ENCODE measurements around the gene CAPS2. TPM values are rescaled to one million over a fixed set of nuclear protein-coding genes. Genes with fewer than 3 reads are reported as not detected.

CAPS2 gene
- total and polyA plus RNA-seq, 4 donors = 0.91 to 3.1 (median 1.4) TPM

DNA sequence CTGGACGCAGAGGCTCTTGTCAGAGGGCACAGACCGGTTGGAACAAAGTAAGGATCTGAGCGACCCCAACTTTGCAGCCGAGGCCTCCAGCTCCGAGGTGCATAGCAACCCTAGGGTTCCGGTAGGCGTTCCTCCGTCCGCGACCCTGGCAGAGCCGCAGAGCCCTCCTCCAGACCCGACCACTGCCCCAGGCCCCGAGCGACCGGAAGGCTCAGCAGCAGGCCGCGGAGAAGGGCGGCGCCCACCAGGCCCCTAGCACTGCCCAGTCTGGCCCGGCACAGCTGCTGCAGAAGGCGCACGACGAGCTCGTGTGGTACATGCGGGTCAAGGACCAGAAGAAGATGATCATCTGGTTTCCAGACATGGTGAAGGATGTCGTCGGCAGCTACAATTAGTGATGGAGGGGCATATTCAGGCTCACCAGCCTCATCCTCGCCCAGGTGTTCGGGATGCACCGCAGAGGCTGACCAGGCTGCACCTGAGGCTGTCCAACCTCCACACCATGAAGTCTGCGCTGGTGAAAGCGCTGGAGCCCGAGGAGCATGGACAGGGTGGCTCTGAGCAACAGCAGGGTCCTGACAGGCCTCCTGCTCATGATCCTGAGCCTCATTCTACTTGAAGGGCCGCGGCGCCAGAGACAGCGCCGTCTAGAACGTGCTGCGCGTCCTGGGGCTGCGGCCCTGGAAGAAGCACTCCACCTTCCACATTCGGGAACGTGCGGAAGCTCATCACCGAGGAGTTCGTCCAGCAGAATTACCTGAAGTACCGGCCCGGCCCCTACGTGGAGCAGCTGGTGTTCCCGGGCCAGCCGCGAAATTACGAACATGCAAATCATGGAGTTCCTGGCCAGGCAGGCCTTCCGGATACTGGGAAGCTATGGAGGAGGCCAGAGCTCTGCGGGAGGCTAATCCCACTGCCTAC is 24.5 kb downstream of the CAPS2 start:
- 96% methylated on average over 56 of the region's 56 CpGs for WGBS
- DNase-seq (ENCODE audit: low spot score) = no peak
- H3K27me3 ChIP-seq (ENCODE audit: control insufficient read depth in 4 of 4, insufficient read depth in 4 of 4, low read length in 3 of 4) = no peaks in the 10 kb centered on the region
- no peak overlapping the region for H3K9ac ChIP-seq (ENCODE audit: low read depth in 1 of 2, low read length in 2 of 2)
- no peaks in the 10 kb centered on the region for H3K9me3 ChIP-seq (ENCODE audit: control insufficient read depth in 4 of 4, low read length in 3 of 4)
- no peaks in the 10 kb centered on the region for H3K4me1 ChIP-seq (ENCODE audit: control insufficient read depth in 4 of 4, insufficient read depth in 4 of 4, low read length in 3 of 4)
- no peaks in the 10 kb centered on the region for H3K36me3 ChIP-seq (ENCODE audit: control insufficient read depth in 4 of 4, insufficient read depth in 3 of 4, low read depth in 1 of 4, low read length in 3 of 4)
- H3K27ac ChIP-seq (ENCODE audit: low read depth in 1 of 2, low read length in 2 of 2) = no peak overlapping the region
- H3K4me3 ChIP-seq (ENCODE audit: low read depth in 1 of 3, low read length in 3 of 3) = no peak overlapping the region
- TF ChIP-seq ZBTB33 (IDR thresholded peaks at IDR 0.05) (no peak), FOXA1 (IDR thresholded peaks at IDR 0.05) (no peak), HNF4A (conservative IDR thresholded peaks at IDR 0.05) (no peak), MAX (IDR thresholded peaks at IDR 0.05) (no peak), RXRA (IDR thresholded peaks at IDR 0.05) (no peak), SP1 (IDR thresholded peaks at IDR 0.05) (no peak), TAF1 (conservative IDR thresholded peaks at IDR 0.05) (no peak)
- TF ChIP-seq, protein P1, sequence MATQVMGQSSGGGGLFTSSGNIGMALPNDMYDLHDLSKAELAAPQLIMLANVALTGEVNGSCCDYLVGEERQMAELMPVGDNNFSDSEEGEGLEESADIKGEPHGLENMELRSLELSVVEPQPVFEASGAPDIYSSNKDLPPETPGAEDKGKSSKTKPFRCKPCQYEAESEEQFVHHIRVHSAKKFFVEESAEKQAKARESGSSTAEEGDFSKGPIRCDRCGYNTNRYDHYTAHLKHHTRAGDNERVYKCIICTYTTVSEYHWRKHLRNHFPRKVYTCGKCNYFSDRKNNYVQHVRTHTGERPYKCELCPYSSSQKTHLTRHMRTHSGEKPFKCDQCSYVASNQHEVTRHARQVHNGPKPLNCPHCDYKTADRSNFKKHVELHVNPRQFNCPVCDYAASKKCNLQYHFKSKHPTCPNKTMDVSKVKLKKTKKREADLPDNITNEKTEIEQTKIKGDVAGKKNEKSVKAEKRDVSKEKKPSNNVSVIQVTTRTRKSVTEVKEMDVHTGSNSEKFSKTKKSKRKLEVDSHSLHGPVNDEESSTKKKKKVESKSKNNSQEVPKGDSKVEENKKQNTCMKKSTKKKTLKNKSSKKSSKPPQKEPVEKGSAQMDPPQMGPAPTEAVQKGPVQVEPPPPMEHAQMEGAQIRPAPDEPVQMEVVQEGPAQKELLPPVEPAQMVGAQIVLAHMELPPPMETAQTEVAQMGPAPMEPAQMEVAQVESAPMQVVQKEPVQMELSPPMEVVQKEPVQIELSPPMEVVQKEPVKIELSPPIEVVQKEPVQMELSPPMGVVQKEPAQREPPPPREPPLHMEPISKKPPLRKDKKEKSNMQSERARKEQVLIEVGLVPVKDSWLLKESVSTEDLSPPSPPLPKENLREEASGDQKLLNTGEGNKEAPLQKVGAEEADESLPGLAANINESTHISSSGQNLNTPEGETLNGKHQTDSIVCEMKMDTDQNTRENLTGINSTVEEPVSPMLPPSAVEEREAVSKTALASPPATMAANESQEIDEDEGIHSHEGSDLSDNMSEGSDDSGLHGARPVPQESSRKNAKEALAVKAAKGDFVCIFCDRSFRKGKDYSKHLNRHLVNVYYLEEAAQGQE (IDR thresholded peaks at IDR 0.05) = no peak

- Histone ChIP-seq H3K27ac (ENCODE audit: low read depth in 1 of 2, low read length in 2 of 2) (no peak overlapping the region), H3K9ac (ENCODE audit: low read depth in 1 of 2, low read length in 2 of 2) (no peak overlapping the region), H3K4me3 (ENCODE audit: low read depth in 1 of 3, low read length in 3 of 3) (no peak overlapping the region), H3K36me3 (ENCODE audit: control insufficient read depth in 4 of 4, insufficient read depth in 3 of 4, low read depth in 1 of 4, low read length in 3 of 4) (no peaks in the 10 kb centered on the region), H3K27me3 (ENCODE audit: control insufficient read depth in 4 of 4, insufficient read depth in 4 of 4, low read length in 3 of 4) (no peaks in the 10 kb centered on the region), H3K4me1 (ENCODE audit: control insufficient read depth in 4 of 4, insufficient read depth in 4 of 4, low read length in 3 of 4) (no peaks in the 10 kb centered on the region), H3K9me3 (ENCODE audit: control insufficient read depth in 4 of 4, low read length in 3 of 4) (no peaks in the 10 kb centered on the region)
- no peak for DNase-seq (ENCODE audit: low spot score)
- TF ChIP-seq RAD21 (IDR thresholded peaks at IDR 0.05) = no peak
- TF ChIP-seq, protein P1 (IDR thresholded peaks at IDR 0.05) = no peak
- TF ChIP-seq HNF4A (conservative IDR thresholded peaks at IDR 0.05) = no peak
- TF ChIP-seq ATF3 (IDR thresholded peaks at IDR 0.05) = no peak
- no peak for TF ChIP-seq SP1 (IDR thresholded peaks at IDR 0.05)
- no peak for TF ChIP-seq YY1 (IDR thresholded peaks at IDR 0.05)
- TF ChIP-seq FOXA1 (IDR thresholded peaks at IDR 0.05) = no peak
- TF ChIP-seq RXRA (IDR thresholded peaks at IDR 0.05) = no peak
- no peak for TF ChIP-seq FOXA2 (IDR thresholded peaks at IDR 0.05)
- no peak for TF ChIP-seq JUND (IDR thresholded peaks at IDR 0.05)
- no peak for TF ChIP-seq MAX (IDR thresholded peaks at IDR 0.05)
- TF ChIP-seq, protein P2, sequence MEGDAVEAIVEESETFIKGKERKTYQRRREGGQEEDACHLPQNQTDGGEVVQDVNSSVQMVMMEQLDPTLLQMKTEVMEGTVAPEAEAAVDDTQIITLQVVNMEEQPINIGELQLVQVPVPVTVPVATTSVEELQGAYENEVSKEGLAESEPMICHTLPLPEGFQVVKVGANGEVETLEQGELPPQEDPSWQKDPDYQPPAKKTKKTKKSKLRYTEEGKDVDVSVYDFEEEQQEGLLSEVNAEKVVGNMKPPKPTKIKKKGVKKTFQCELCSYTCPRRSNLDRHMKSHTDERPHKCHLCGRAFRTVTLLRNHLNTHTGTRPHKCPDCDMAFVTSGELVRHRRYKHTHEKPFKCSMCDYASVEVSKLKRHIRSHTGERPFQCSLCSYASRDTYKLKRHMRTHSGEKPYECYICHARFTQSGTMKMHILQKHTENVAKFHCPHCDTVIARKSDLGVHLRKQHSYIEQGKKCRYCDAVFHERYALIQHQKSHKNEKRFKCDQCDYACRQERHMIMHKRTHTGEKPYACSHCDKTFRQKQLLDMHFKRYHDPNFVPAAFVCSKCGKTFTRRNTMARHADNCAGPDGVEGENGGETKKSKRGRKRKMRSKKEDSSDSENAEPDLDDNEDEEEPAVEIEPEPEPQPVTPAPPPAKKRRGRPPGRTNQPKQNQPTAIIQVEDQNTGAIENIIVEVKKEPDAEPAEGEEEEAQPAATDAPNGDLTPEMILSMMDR (IDR thresholded peaks at IDR 0.05; ENCODE audit: low read depth, low read length, missing input control) = no peak
- no peak for TF ChIP-seq GABPA (IDR thresholded peaks at IDR 0.05 in 1 of 2, conservative IDR thresholded peaks at IDR 0.05 in 1 of 2)
- no peak for TF ChIP-seq TAF1 (conservative IDR thresholded peaks at IDR 0.05)
- no peak for TF ChIP-seq EGR1 (IDR thresholded peaks at IDR 0.05; ENCODE audit: low read depth in 2 of 2)
- no peak for TF ChIP-seq HNF4G (IDR thresholded peaks at IDR 0.05)
- TF ChIP-seq NR2F2 (IDR thresholded peaks at IDR 0.05) = no peak
Measured at GRCh38 chr12:75302781-75303180, 27.3 kb downstream of the CAPS2 start.
